ENCODE measurements around the gene CDHR5.

GRCh38 chr11:674406-674805, 49.7 kb upstream of the CDHR5 start:
- TF ChIP-seq ZNF274 (IDR thresholded peaks at IDR 0.05; ENCODE audit: low read depth, low read length) (no peak), SUZ12 (IDR thresholded peaks at IDR 0.05; ENCODE audit: extremely low read depth, insufficient read depth, insufficient read length) (no peak)
